T47D (cell line): ENCODE measurements around the gene DNAJB8.
A peak's percentile ranks its signal among the peaks of the same experiment; 100 is the strongest.

Source experiments
- DNase-seq, 2 experiments: peaks; one replicate each; pipeline versions ENCODE4 v3.0.0 to v3.0.0-alpha.2; 2011 to 2012; ENCODE audit warnings: low read depth in 1 of 2, low spot score in 1 of 2
- JUND ChIP-seq: IDR thresholded peaks from 2 replicates; pipeline ENCODE4 v1.6.1; 2012; ENCODE audit warnings: low read depth
- in situ Hi-C: cut with HindIII; loops from 2 replicates; pipeline ENCODE4 v1.10.0; 2016; ENCODE audit warnings: low sequenced_read_pairs, low pct_unique_long_range_greater_than_20kb

DNAJB8 gene

DNA sequence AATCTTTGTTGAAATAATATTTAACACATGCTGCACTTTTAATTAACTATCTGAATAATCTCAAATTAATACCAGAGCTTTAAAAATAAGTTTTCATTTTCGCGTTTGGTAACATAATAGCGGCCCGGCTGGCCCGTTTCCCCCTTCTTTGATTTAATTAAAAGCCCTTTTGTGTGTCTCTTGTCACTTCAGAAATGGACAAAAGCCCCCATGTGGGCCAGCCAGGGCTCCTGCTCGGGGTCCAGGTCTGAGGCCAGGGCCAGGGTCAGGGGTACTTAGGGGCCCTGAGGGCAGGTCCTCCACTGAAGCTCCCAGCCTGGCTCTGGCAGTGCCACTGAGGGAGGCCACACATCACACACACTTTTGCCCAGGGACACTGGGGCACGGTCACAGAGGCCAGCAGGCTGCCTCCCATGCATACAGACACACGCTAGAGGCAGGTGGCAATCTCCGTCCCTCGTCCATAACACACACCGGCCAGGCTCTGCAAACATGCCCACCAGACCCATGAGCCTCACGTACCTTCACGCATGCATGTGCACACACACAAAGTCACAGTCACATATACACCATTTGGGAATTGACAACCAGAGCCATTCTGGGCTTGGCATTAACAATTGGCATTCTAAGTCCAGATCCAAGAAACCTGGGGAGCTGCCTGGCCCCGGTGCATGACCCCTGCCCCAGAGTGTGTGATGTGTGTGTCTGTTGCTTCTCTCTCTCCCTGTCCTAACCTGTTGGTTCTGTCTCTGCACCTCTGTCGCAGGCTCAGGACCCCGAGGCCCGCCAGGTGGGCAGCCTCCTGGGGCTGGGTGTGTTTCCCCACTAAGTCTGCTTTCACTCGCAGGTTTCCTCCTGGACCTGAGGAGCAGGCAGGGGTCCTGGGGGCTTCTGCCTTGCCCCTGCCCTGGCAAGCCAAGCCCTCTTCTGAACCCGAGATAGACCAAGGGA lies 38.5 kb downstream of the DNAJB8 start:
- in situ Hi-C loops = no loop called here
- no peak for DNase-seq
- no peak for TF ChIP-seq JUND

DNA sequence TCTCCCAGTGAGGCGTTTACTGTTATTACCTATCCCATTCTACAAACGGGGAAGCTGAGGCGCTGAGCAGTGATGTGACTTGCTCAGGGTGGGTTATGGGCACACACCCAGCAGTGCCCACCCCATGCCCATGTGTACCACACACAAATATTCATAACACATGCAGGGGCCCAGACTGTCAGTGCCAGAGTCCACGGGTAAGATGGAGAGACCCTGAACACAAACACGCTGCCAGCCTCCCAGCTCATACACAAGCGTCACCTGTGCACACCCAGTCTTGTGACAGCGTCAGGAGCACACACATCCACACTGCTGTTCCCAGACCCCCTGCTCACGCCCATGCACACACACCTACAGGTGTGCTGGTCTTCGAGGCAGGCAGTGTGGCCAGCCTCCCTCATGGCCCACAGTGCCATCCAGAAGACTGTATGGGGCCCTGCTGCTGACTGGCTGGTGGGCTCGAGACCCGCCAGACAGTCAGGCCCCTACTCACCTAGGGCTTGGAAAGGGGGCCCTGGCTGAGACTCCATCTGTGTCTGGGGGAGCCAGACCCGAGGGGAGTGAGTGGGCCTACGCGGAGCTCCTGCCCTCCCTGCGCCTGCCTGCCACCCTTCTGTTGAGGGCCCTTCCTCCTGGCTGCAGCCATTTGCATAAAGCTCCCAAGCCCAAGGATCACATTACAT lies 39.4 kb downstream of the DNAJB8 start:
- in situ Hi-C loops = no loop called here
- no peak for TF ChIP-seq JUND
- DNase-seq = peak in 1 of 2 experiments; percentile 26

DNA sequence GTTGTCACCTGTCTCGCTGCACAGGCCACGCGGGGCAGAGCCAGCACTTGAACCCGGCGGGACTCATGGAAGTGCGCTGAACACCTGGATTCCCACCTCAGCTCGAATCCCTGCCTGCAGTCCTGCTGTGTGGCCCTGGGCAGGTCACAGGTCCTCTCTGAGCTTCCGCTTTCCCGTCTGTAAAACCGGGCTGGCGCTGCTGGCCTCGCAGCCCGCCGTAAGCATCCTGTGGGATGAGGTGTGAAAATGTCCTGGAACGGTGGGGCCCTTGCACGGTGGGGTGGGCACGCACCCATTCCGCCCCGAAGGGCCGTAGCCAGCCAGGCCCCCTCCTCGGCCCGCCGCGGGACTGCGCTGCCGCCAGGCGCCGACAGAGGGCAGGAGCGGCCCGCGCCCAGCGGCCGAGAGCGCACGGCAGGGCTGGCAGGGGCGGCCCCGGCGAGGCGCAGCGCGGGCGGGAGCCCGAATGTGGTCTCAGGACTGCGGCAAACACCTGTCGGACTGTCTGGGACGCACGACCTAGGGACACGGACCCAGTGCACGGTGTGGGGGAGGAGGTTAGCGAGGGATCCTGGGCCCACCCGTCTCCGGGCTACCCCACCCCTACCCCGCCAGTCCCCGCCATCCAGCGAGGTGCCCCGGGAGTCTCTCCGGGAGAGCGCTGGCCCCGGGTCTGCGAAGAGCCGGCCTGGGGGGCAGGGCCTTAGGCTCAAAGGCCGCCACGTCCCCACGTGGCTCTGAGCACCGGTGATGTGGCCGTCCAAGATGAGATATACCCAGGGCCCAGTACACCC lies 40.4 kb downstream of the DNAJB8 start:
- no peak for TF ChIP-seq JUND
- in situ Hi-C loops = no loop called here
- DNase-seq = peak; percentile 45 to 84

DNA sequence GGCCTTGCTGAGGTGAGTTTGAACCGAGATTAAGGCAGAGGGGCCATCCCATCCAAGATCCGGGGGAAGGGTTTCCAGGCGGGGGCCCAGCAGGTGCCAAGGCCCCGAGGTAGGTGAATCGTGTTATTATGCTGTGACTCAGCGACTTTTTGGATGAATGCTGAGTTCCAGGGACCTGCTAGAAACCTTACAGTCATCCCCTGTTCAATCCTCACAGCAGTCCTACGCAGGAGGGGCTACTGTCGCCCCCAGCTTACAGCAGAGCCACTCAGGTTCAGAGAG lies 40.9 kb downstream of the DNAJB8 start:
- in situ Hi-C loops = no loop called here
- no peak for TF ChIP-seq JUND
- no peak for DNase-seq

DNA sequence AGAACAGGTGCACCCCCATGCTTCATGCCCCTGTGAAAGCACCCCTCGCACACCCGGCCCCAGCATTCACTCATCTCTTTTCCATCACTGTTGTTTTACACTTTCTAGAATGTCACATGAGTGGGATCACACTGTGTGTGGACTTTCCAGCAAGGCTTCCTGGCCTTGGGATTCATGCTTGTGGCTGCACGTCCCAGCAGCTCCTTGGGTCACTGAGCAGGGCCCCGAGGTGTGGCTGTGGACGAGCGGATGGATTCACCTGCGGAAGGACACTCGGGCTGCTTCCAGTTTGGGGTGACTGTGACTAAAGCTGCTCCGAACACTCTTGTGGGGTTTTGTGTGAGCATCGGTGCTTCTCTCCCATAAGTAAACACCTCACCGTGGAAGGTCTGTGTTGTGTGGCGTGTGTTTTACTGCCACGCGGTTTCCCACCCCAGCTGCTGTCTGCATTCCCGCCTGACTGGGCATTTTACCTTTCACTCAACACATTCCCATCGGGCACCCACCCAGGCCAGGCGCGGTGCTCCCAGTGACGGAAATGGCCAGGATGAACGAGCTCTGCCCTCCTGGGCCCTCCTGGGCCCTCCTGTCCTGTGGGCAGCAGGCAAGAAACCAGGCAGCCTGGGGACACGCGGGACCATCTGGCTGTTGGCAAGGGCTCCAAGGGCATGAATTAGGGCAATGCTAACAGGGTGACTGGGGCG lies 41.4 kb downstream of the DNAJB8 start:
- no peak for DNase-seq
- no peak for TF ChIP-seq JUND
- in situ Hi-C loops = no loop called here

DNA sequence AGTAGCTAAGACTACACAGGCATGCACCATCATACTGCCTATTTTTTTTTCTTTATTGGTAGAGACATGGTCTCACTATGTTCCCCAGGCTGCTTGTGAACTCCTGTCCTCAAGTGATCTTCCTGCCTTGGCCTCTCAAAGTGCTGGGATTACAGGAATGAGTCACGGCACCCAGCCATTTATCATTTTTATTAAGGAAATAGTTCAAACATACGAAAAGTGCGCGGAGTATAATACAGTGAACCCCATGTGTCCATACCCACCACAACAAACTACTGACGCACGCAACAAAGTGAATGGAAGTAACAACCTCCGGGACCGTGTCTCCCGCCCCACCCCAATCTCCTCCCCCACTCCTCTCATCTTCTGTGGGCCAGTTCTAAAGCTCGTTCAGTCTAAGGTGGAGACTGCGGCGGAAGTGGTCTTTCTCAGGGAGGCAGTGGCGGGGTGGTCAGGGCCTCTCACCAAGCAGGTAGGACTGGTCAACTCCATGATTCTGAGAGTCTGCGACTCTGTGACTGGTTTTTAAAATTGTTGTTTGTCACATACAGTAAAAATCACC lies 42.1 kb downstream of the DNAJB8 start:
- in situ Hi-C loops = no loop called here
- TF ChIP-seq JUND = no peak

DNA sequence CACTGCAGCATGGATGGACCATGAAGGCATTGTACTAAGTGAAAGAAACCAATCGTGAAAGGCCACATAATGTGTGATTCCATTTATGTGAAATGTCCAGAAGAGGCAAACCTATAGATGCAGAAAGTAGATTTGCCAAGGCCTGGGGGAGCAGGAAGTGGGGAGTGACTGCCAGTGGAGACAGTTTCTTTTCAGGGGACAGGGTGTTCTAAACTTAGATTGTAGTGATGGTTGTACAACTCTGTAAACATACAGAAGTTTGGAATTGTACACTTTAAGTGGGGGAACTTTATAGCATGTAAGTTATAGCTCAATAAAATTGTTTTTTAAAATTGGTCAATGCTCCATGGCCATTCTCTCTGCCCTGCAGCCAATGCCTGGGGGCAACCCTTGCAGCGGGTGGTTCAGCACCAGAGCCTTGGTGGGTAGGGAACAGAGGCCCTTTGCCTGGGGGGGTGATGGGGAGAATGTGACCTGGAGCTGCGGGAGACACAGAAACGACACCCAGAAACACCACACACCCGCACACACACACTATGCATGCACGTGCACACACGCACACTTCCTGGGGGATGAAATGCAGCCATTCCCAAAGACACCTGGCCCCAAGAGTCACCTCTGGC lies 43.1 kb downstream of the DNAJB8 start:
- in situ Hi-C loops = no loop called here
- no peak for TF ChIP-seq JUND
- peak in 1 of 2 experiments; percentile 30 for DNase-seq

More for the DNA sequence above, 42.1 kb downstream of the DNAJB8 start:
- no peak for DNase-seq

DNA sequence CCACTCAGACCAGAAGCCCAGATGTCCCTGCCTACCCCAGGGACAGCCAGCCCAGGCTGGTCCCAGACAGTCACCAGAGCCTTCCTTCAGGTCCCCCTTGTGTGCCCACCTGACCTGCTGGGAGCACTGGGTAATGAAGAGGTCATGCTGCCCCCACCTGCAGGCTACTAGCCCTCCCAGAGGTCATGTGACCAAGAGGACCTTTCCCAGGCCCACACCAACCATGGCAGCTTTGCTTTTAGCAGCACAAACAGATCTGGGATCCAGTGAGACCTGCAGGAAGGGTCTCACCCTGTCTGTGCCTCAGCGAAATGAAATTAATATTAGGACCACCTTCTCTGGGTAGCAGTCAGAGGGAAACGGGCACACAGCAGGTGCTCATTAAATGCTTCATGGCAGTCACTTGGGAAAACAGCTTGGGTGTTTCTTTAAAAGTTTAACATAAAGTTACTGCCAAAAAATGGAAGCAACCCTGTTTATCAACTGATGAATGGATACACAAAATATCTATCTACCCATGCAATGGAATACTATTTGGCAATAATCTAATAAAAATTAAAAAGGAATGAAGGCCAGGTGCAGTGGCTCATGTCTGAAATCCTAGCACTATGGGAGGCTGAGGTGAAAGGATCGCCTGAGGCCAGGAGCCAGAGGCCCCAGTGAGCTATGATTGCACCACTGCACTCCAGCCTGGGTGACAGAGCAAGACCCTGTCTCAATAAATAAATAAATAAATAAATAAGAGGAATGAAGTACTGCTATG lies 43.7 kb downstream of the DNAJB8 start:
- DNase-seq = no peak
- in situ Hi-C loops = no loop called here
- TF ChIP-seq JUND = no peak

DNA sequence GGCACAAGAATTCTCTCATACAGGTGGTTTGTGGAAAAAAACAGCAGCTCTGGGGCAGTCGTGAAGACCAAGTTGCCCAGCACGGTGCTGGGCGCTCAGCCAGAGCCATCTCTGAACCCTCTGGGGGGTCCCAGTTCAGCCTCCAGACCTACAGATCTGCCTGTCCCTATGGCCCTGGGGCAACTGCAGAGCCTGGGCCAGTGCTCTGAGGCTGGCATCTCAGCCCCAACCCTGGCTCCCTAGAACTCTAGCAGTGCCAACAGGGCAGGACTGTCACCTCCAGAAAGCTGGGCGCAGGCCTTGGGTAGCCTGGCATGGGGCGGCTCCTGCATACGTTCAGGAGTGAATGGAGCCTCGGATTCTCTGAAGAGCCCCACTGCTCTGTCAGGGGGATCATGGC lies 44.7 kb downstream of the DNAJB8 start:
- no peak for TF ChIP-seq JUND
- in situ Hi-C loops = no loop called here
- DNase-seq = no peak

DNA sequence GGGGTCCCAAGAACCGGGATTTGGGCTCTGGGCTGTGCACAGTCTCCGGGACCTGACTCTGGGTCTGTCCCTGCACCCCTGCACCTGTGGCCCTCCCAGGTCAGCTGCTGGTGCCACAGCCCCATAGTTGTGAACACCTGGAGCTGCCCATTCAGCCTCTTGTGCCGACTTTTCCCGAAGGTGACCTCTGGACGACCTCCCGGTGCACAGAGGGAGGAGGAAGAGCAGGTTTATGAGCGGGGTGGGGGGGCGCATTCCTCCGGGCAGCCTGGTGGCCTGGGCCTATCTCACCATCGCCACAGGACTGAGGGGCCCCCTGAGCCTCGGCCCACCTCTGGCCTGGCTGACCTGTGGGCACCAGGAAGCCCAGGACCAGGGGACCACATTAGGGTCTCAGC lies 45.3 kb downstream of the DNAJB8 start:
- peak in 1 of 2 experiments; percentile 41 for DNase-seq
- TF ChIP-seq JUND = no peak
- in situ Hi-C loops = no loop called here

DNA sequence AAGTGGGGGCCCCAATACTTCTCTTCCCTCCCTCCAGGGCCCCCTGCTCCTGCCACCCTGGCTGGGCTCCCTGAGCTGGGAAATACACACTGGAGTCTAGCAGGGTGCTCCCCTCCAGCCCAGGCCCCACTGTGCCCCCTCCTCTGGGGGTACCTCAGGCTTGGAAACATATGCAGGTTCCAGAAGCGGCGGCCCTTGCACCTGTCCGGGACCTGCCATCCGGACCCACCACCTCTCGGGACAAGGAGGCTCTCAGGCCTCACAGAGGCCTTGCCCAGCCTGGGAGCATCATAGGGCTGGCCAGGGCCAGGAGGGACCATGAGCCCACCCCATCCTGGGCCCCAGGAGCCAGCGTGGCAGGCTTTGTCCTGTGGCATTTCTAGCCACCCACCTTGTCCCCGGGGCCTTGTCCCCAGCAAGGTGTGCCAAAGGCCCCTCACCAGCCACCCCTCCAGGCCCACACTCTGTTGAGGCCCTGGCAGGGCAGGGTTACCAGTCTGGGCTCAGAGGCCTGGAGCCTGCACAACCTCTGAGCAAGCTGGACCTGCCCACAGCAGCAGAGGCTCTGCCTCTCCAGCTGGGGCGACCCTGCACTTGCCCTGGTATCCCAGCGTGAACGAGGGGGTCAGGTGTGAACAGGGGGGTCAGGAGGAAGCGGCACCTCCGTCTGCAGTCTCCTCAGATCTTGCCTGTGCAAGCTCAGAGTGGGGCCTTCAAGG lies 45.8 kb downstream of the DNAJB8 start:
- no peak for TF ChIP-seq JUND
- DNase-seq = no peak
- in situ Hi-C loops = no loop called here
